H1 (cell line): ENCODE data around the gene MZT1. TPM values are rescaled to one million over a fixed set of nuclear protein-coding genes. Genes with fewer than 3 reads are reported as not detected.

ENCODE experiments used
- ASH2L ChIP-seq: fragments of 200-600, 300-600 bp; sonication (generic); IDR thresholded peaks from one replicate; pipeline ENCODE4 v1.7.1; 2017; ENCODE audit warnings: low read length
- polyA plus RNA-seq, 7 experiments: library from polyadenylated mRNA; depleted of rRNA in 3 of 7; stranded (reverse) in 5 of 7; unstranded in 2 of 7; fragments of >200 nt in 5 of 7; fragments of 200-250 nt in 2 of 7; gene quantifications; 1 replicate in 5 of 7; 2 replicates in 1 of 7; 4 replicates in 1 of 7; pipeline versions ENCODE4 v1.2.1 to v1.2.3, GENCODE V29; 2011 to 2013; ENCODE audit warnings: missing spikeins in 2 of 7, mixed read lengths in 2 of 7
- total RNA-seq: library from RNA; stranded (reverse); fragmentation: NEBNext Ultra II Directional; extraction: Animal tissue kit (Norgen Biotek cat#: 25700); gene quantifications from 2 replicates; pipeline ENCODE4 v1.2.1, GENCODE V29; 2021

The MZT1 gene
- total and polyA plus RNA-seq, 2 of the 8 experiments (the other 6 are each of a cell fraction or from before 2014, with no cell fraction given): 8.8 to 25.2 TPM

- TF ChIP-seq ASH2L: no peak
These were observed 50.0 kb downstream of the MZT1 start (continued) for GRCh38 chr13:72677431-72677830.
